Mammary epithelial cell (primary cell): Measurements from ENCODE around the gene PTPRG.

Source experiments
- CTCF ChIP-seq, 2 donors: IDR thresholded peaks in 1 of 2; conservative IDR thresholded peaks in 1 of 2; 2 replicates each; pipeline ENCODE4 v1.5.1; 2011 to 2012; ENCODE audit warnings: inconsistent platforms in 2 of 2, low read length in 2 of 2, mild to moderate bottlenecking in 2 of 2, control low read depth in 1 of 2, low read depth in 1 of 2; ENCODE audit not compliant: insufficient read depth in 1 of 2; ENCODE audit errors: extremely low read depth in 1 of 2
- EZH2 ChIP-seq: IDR thresholded peaks from 2 replicates; pipeline ENCODE4 v1.6.1; 2012; ENCODE audit warnings: low read length, inconsistent platforms, borderline replicate concordance

DNA sequence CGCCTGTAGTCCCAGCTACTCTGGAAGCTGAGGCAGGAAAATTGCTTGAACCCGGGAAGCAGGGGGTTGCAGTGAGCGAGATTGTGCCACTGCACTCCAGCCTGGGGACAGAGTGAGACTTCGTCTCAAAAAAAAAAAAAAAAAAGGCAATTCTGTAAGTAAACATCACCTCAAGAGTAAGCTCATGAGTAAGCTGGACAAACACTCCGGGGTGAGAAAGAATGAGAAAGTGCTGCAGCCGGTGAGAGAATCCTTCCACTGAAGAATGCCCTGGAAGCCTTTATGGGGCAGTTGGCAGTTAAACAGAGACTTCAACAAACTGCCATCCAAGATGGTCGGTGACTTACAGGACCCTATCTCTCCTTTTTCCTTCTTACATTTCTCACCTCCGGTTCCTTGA lies 764.5 kb downstream of the PTPRG start:
- no peak for TF ChIP-seq CTCF (conservative IDR thresholded peaks at IDR 0.05 in 1 of 2, IDR thresholded peaks at IDR 0.05 in 1 of 2; ENCODE audit: extremely low read depth in 1 of 2, insufficient read depth in 1 of 2, low read depth in 1 of 2, low read length in 2 of 2)
- no peak for TF ChIP-seq EZH2
